NCI-H2029 (cell line): ENCODE data around the gene ZDHHC16.
A peak's percentile ranks its signal among the peaks of the same experiment; 100 is the strongest.
"Not testable (repeated sequence)": the region's sequence is repeated elsewhere in the genome, so short reads cannot be mapped to it uniquely, and the experiment has no call there.

Experiments
- DNase-seq: peaks from one replicate; lab custom pipeline; 2025; lab: John Stamatoyannopoulos, UW

Gene ZDHHC16

GRCh38 chr10:97434557-97434956 is 11.4 kb upstream of the ZDHHC16 start:
- DNase-seq: no peak

DNA sequence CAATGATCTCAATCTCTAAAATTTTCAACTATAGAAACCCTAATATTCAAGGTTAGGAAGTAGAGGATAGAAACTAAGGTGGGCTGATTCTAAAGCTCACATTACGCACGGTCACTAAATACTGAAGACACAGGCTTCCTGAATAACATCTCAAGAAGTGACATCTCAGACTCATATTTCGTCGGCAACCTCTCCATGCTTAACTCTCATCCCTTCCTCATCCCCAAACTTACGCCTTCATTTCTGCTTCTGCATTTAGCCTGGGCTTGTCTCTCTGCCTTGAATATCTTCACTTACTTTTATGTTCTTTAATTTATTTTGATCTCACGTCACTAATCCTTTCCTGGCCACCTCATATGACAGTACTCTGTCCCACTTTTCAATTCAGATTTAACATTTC is 10.8 kb upstream of the ZDHHC16 start:
- DNase-seq: no peak

DNA sequence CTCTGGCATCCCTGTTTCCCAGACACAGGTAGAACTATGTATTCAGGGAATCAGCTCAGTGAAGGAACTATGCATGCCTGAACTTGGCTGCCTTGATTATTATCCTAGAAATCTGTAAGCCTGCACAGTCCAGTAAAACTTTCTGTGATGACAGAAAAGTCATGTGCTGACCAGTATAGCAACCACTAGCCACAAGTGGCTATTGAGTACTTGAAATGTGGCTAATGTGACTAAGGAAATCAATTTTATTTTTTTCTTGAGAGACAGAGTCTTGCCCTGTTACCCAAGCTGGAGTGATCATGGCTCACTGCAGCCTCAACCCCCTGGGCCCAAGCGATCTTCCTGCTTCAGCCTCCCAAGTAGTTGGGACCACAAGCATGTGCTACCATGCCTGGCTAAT is 3.7 kb upstream of the ZDHHC16 start:
- no peak for DNase-seq

DNA sequence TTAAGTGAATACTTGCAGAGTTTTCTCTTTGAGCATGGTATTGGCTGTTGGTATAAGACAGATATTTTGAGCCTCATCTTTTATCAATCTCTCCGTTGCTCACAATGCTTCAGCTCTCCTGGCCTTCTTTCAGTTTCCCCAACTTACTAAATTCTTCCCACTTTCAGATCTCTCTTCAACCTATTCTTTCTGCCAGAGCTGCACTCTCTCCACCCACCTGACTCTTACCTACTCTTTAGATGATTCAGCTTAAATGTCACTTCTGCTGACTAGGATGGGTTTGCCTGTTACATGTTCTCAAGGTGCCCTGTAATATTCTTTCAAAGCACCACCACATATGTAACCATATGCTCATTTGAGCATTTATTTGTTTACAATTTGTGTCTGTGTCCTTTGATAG is 1.8 kb upstream of the ZDHHC16 start:
- DNase-seq: no peak

DNA sequence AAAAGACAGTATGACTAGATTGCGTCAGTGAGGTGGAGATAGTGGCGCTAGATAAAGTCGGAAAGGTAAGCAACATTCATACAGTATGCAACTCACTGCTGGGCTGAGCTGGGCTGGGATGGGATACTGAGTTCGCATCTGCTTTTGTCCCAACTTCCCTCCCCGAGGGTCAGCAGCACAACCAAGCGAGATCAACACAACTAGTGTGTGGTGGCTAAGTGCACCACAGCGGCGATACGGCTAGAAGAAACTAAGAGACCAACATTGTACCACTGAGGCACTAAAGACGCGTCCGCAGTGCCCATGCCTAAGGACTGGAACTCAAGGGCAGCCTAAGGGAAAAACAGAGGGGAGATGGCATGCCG is 636 bp upstream of the ZDHHC16 start:
- no peak for DNase-seq

GRCh38 chr10:97450828-97451227 is 4.9 kb downstream of the ZDHHC16 start:
- no peak for DNase-seq

DNA sequence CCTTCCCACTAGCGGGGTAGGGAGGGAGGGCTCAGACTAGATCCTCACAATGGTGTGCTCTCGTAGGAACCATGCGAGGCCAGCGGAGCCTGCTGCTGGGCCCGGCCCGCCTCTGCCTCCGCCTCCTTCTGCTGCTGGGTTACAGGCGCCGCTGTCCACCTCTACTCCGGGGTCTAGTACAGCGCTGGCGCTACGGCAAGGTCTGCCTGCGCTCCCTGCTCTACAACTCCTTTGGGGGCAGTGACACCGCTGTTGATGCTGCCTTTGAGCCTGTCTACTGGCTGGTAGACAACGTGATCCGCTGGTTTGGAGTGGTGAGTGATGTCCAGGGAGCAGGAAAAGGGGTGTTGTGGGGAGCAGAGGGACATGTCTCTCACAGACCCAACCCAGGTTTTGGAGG is 5.6 kb downstream of the ZDHHC16 start:
- no peak for DNase-seq

DNA sequence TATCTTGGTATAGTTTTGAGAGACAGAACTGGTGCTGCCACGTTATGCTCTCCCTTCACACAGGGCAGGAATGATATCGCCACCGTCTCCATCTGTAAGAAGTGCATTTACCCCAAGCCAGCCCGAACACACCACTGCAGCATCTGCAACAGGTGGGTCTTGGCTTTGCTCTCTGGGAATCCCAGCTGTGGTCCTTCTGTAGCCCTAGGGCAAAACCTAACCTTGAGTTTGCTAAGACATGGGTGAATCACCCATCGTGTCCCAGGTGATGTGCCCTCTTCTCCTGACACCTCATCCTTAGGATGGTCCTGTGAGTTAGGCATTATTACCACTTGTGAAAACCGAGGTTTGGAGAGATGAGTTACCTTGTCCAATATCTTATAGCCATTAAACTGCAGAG is 6.4 kb downstream of the ZDHHC16 start:
- no peak for DNase-seq

- peak; percentile 6 for DNase-seq
These were observed 8.5 kb downstream of the ZDHHC16 start for GRCh38 chr10:97454330-97455036.

DNA sequence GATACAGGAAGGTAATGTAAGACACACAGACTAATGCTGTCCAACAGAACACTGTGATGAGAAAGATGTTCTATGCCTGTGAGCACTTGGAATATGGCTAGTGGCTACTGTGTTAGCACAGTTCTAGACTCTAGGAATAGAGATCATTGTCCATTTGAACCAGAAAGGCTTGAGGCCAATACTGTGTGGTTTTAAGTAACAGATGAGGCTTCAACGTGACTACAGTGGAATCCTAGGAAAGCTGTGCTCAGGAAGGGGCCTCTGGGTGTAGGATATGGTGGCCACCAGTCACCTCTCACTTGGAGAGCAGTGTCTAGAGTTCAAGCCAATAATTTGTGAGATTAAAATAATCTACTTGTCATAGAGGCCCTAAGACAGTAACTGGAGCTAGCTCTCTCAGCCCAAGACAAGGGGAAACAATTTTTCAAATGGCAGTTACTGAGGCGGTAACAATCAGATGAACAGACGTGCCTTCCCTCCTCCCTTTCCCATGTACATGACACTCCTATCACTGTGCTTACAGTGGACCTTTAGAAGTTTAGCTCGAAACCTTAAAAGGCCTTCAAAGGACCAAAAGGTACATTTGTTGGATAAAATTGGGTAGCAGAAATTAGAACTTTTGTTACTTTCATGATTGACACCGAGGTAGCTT is 10.2 kb downstream of the ZDHHC16 start:
- DNase-seq: no peak

DNA sequence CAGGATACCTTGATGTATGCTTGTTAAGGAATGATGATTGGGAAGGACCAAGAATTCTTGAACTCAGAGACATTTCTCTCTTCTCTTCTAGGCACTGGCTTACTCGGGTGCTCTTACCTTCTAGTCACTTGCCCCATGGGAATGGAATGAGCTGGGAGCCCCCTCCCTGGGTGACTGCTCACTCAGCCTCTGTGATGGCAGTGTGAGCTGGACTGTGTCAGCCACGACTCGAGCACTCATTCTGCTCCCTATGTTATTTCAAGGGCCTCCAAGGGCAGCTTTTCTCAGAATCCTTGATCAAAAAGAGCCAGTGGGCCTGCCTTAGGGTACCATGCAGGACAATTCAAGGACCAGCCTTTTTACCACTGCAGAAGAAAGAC is 10.7 kb downstream of the ZDHHC16 start:
- DNase-seq: no peak

DNA sequence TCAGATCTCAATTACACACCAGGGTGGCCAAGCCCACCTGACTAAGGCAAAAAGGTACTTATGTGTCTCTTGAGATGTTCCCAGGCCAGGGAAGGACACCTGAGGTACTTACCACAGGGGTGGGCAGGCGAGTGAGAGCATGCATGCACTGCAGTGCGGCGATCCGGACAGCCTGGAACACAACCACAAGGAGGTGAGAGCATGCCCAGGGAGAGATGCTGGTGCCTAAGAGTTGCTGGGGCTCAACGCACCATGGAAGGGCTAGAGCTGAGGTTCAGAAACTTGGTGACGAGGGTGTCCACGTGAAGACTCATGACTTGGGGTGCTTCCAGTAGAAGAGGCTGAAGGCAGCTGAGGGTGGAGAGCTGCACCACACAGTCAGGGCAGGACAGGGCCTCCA is 13.1 kb downstream of the ZDHHC16 start:
- no peak for DNase-seq

DNA sequence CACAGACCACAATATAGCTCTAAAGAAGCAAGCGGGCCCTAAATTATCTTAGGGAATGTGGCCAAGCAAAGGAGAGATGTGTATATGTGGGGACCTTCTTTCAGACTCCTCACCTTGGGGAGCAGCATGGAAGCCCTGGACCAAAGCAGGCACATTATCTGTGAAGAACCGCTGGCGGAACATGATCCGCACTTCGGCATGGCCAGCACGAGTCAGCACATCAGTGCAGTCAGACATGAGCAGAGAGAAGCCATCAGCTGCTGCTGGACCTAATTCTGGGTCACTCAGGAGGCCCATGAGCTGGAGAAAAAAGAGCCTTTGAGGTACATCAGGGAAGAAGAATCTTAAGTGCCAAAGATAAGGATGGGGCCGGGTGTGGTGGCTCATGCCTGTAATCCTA is 14.0 kb downstream of the ZDHHC16 start:
- no peak for DNase-seq

- no peak for DNase-seq
These were observed 16.3 kb downstream of the ZDHHC16 start for GRCh38 chr10:97462309-97462708.

DNA sequence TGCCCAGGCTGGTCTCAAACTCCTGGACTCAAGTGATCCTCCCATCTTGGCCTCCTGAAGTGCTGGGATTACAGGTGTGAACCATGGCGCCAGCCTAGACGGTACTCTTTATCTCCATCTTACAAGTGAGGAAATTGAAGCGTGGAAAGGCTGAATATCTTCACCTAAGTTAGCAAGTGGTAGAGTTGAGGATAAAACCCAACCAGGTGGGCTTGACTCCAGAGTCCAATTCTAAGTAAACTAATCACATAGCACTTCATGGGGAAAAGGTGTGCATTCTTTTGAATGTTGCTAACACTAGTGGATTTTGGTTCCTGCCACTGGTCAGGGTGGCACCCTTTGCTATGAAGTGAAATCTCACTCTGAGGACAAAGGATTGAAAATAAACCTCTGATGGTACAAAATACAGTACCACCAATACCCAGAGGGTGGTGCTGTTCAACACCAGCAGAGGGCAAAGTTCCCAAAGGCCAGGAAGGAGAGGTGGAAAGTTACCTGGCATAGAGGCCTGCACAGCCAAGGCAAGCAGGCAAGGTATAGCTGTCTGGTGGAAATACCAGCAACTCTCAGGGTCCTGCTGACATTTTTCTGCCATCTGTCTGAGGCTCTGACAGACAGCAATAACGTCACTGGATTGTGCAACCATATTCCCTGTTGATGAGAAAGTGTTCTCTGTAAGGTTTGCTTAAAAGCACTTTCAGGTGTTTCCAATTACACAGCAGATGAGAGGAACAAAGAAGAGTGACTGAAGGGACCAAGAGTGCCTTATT is 17.6 kb downstream of the ZDHHC16 start:
- DNase-seq: no peak

DNA sequence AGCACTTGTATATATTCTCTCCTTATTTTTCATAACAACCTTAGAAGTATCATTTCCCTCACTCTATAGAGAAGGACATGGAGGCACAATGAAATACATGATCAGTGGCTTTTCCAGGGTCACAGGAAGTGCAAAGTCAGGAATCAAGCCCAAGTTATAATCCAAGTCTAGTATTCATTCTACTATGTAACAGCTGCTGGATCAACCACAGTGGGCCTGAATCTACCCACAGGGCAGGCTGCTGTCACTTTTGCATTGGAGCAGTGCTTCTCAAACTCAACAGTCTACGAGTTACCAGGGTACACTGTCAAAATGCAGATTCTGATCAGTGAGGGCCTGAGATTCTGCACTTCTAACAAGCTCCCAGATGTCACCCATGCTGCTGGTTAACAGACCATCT is 18.3 kb downstream of the ZDHHC16 start:
- no peak for DNase-seq

DNA sequence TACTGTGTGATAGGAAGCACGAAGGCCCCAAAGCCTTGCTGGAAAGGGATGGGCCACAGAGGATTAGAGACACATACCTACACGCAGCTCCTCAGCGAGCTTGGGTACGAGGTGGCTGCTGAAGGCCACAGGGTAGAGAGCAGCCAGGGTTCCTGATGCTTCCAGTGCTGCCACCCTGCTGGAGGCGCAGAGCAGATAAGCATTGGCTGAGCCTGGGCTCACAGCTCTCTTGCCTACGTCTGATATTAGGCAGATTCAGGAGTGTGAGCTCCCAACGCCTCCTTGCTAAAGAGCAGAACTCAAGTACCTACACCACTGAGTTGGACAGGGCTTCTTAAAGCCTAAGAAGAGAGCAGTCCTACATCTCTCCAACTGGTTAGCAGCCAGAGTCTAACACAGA is 20.0 kb downstream of the ZDHHC16 start:
- no peak for DNase-seq

GRCh38 chr10:97466755-97467154 is 20.8 kb downstream of the ZDHHC16 start:
- no peak for DNase-seq

DNA sequence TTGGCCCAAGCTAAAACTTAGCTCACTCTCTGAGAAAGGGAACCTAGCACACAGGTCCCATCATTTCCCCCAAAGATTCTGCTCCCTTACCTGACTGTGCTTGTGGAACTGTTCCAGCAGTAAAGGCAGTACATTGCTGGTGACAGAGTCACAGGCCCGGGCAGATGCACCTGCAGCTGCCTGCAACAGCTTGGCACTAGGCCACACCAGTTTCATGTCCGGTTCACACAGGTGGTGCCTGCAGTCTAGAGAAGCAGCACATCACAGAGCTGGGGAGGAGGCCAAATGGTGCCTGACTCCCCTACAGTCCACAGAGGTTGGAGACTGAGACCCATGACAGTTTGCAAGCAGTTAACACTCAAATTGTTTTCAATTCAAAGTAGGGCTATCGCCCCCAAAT is 22.2 kb downstream of the ZDHHC16 start:
- DNase-seq: peak; percentile 48

DNA sequence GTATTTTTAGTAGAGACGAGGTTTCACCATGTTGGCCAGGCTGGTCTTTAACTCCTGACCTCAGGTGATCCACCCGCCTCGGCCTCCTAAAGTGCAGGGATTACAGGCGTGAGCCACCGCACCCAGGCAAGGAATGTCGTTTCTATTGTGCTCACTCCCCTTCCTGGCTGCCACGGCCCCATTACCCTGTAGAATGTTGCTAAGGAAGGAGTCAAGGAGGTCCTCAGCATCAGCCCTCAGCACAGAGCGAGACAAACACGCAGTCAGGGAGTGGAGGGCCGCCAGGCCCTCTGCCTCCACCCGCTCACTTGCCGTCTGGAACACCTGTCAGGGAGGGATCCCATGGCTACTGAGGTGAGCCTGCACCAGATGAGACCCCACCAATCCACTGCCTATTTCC is 22.8 kb downstream of the ZDHHC16 start:
- DNase-seq: not testable (repeated sequence)

DNA sequence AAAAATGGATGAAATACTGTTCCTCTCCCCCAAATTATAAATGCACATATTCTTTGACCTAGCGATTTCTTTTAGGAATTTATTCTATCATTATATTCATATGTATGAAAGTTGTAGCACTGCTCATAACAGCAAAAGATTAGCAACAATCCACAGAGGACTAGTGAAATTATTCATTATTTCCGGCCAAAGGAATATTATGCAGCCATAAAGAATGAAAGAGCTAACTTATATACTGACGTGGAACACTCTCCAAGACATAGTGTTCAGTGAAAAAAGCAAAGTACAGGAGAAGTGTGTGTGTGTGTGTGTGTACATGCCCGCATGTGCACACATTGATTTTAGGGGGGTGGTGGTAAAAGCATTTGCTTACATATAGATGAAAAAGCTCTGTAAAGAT is 28.9 kb downstream of the ZDHHC16 start:
- DNase-seq: no peak

GRCh38 chr10:97475936-97476594 is 30.1 kb downstream of the ZDHHC16 start:
- DNase-seq: no peak

DNA sequence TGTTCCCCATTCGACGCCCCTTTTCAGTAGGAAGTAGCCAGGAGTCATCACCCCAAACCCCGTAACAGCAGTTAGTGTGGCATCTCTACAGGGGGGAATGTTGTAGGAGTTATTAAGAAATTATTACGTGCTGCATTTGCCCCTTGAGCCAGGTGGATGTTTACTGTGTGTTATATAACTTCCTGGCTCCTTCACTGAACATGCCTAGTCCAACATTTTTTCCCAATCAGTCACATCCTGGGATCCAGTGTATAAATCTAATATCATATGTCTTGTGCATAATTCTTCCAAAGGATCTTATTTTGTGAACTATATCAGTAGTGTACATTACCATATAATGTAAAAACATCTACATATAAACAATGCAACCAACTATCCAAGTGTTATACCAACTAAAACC is 33.4 kb downstream of the ZDHHC16 start:
- DNase-seq: not testable (repeated sequence)
